Measurements from ENCODE around the gene TMEM31.

The TMEM31 gene

DNA sequence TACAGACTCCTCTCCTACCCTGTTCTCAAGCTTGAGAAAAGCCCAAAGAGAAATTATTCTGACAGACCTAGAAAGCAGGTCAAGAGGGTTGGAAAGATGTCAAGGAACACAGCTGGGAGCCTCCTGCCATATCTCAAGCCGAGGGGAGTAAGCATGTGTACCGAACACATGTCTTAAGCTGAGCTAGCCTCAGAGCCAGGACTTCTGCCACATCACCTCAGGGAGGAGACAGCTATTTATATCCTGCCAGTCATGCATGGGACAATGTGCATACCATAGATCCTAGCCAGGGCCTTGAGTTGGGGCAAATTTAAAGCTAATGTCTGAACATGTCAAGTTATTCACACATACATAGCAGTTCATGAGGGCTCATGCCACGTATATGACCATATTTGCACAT, 11.8 kb downstream of the TMEM31 start:
- DNase-seq (ENCODE audit: low read depth in 2 of 2), result peak; percentile 72 to 74
- H3K4me3 ChIP-seq (replicated peaks in 1 of 2; ENCODE audit: low read depth in 2 of 2, low read length in 2 of 2), result no peak overlapping the region
- TF ChIP-seq, protein P1, sequence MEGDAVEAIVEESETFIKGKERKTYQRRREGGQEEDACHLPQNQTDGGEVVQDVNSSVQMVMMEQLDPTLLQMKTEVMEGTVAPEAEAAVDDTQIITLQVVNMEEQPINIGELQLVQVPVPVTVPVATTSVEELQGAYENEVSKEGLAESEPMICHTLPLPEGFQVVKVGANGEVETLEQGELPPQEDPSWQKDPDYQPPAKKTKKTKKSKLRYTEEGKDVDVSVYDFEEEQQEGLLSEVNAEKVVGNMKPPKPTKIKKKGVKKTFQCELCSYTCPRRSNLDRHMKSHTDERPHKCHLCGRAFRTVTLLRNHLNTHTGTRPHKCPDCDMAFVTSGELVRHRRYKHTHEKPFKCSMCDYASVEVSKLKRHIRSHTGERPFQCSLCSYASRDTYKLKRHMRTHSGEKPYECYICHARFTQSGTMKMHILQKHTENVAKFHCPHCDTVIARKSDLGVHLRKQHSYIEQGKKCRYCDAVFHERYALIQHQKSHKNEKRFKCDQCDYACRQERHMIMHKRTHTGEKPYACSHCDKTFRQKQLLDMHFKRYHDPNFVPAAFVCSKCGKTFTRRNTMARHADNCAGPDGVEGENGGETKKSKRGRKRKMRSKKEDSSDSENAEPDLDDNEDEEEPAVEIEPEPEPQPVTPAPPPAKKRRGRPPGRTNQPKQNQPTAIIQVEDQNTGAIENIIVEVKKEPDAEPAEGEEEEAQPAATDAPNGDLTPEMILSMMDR (IDR thresholded peaks at IDR 0.05; ENCODE audit: low read depth, low read length), result no peak

DNA sequence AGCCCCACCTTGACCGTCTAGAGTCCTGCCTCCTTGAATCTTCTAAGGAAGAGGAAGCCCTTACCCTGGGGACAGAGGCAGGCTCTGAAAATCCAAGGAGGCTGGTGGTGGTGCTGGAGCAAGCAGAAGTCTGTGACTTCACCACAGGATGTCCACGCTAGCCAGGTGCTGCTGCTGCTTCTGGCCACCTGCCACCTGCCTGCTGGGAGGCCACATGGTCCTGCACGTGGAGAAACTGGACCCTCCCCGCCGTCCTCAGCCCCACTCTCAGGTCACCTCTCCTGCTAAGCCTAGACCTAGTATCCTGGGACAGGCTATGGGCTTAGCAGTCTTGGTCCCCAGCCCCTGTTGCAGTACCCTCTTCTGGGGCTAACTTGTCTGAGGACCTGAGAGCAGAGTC, 15.8 kb downstream of the TMEM31 start:
- no peak for DNase-seq (ENCODE audit: low read depth in 2 of 2)
- TF ChIP-seq, protein P1 (IDR thresholded peaks at IDR 0.05; ENCODE audit: low read depth, low read length), result no peak
- no peak overlapping the region for H3K4me3 ChIP-seq (replicated peaks in 1 of 2; ENCODE audit: low read depth in 2 of 2, low read length in 2 of 2)

DNA sequence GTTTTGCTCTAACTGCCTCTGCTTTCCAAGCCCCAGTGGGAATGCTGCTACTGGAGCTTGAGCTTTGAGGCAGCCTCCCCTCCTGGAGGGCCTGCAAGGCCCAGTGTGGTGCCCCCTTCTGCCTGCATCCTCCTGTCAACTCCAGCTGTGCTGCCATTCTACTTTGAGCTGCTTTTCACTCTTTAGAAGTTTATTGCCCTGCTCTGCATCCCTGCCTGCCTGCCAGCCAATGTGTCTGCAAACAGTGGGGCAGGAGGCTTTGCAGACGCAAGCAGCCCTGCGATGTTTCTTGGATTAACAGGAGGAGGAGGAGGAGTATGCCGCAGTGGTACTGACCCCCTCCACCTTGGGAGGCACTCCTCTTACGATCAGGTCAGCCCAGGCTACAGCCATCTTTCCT, 16.4 kb downstream of the TMEM31 start:
- TF ChIP-seq, protein P1 (IDR thresholded peaks at IDR 0.05; ENCODE audit: low read depth, low read length), result no peak
- no peak for DNase-seq (ENCODE audit: low read depth in 2 of 2)
- H3K4me3 ChIP-seq (replicated peaks in 1 of 2; ENCODE audit: low read depth in 2 of 2, low read length in 2 of 2), result no peak overlapping the region

DNA sequence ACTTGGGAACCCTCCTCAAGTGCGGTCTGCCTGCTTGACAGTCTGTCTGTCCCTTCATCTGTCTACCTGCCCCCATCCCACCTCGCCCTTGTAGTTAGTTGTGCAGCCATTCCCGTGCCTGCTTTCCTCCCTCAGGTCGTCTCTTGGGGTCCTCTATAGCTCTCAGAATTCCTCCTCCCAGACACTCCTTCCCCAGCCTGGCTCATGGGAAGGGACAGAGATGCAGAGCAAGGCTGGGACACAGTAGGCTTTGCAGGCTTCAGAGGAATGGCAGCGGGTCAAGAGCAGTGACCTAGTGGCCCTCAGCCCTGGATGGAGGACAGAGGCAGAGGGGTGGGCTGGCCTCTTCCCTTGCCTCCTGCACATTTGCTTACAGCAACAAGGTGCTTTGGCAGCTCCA, 18.3 kb downstream of the TMEM31 start:
- no peak for DNase-seq (ENCODE audit: low read depth in 2 of 2)
- no peak overlapping the region for H3K4me3 ChIP-seq (replicated peaks in 1 of 2; ENCODE audit: low read depth in 2 of 2, low read length in 2 of 2)
- TF ChIP-seq, protein P1 (IDR thresholded peaks at IDR 0.05; ENCODE audit: low read depth, low read length), result no peak

DNA sequence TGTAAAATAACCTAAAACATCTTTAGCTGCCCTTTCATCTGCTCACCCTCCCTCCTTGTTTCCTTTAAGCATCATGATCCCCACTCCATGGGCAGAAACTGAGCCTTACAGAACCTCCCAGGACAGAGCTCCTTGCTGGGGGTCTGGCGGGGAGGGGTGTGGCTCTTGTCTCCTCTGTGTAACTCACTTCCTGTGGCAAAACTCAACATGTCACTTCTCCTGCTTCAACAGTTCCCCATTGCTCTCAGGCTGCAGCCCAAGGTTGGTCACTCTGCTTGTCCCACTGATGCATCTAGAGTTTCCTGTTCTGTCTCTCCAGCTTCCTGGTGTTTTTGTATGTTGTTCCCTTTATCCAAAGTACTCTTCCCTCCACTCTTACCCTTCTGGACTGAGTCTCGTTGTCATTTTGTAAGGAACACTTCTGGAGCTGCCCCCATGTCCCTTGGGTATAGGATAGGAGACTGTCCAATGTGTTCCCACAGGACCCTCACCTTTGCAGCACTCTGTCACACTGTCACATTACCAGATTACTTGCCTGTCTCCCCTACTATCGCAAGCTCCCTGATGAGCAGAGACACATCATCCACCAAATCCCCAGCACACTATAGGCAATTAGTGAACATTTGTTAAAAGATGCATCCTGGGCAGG, 19.6 kb downstream of the TMEM31 start:
- peak; percentile 42 to 61 for DNase-seq (ENCODE audit: low read depth in 2 of 2)
- TF ChIP-seq, protein P1 (IDR thresholded peaks at IDR 0.05; ENCODE audit: low read depth, low read length), result no peak
- H3K4me3 ChIP-seq (replicated peaks in 1 of 2; ENCODE audit: low read depth in 2 of 2, low read length in 2 of 2), result no peak overlapping the region

DNA sequence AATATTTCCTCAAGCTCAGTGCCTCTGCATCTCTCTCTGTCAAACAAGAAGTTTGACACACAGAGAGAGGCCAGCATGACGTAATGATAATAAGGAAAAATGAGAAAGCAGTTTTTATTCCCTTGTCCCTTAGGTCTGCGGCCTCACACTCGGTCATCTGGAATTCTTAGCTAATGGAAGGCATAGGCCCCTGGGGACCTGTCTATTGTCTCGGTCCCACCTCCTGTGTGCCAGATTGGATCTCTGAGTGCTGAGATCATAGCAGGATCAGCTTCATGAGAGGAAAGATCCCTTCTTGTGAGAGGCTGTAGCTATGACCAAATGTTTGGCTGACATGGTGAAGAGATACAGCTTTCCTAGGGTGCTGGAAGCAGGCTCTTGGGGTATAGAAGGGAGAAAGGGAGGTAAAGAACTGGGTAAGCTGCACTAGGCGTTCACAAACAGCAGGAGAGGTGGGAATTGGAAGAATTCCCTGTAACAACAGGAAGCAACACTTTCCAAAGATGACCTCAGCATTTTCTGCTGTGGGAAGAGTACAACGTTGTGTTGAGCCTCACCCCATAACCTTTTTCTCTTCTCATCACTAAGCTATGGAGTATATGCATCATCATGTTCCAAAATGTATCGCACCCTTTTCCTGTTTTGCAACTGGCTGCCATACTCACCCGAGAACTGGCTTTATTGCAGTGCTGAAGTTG, 20.2 kb downstream of the TMEM31 start:
- DNase-seq (ENCODE audit: low read depth in 2 of 2), result peak; percentile 95 to 97
- no peak overlapping the region for H3K4me3 ChIP-seq (replicated peaks in 1 of 2; ENCODE audit: low read depth in 2 of 2, low read length in 2 of 2)
- TF ChIP-seq, protein P1 (IDR thresholded peaks at IDR 0.05; ENCODE audit: low read depth, low read length), result no peak
